GM19193 (cell line): ENCODE data around the gene SLX4IP.

ENCODE experiments used
- POLR2A ChIP-seq: IDR thresholded peaks from 4 replicates; pipeline ENCODE4 v1.6.1; 2011; ENCODE audit not compliant: insufficient read depth, insufficient read length; ENCODE audit errors: extremely low read depth

The SLX4IP gene

DNA sequence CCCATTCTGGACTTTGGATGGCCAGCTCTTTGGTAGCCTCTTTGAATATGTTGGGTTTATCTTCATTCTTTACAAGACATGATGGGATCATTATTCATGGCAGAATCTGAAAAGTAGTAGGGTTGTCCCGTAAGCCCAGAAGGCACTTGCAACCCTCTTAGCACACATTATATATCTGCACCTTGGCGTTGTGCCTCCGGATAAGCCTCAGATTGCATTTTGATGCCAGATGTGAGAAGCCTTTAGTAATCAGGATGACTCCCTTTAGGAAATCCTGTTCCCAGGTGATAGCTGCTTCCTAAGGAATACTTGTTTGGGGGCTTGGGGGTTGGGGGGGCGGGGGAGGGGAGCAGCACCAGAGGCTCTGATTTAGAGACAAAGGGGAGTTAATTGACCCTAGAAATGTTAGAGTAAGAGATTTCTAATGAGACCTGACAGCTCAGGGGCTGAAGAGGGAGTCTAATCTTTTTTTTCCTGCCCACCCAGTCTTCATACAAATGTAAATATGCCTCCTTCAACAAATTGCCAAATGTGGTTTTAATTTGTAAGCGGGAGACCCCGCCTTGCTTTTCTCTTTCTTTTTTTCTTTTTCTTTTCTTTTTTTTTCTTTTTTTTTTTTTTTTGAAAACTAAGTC, 183.6 kb downstream of the SLX4IP start:
- TF ChIP-seq POLR2A: no peak

DNA sequence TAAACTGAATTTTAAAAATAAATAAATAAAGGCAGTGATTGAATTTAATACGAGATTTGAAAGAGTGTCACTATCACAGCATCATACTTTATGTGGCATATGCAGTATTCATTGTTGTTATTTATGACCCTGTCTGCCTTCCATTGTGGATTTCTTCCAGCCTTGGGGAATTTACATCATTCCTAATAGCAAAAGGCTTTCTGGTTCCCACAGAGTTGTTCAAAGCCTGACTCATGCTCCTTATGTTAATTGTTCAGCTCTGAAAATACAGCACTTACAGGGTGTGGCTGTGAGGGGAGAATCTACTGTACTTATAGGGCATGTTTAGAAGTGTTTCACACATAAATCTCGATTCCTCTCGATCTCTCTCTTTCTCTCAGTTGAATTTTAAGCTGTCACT, 184.3 kb downstream of the SLX4IP start:
- TF ChIP-seq POLR2A: no peak

DNA sequence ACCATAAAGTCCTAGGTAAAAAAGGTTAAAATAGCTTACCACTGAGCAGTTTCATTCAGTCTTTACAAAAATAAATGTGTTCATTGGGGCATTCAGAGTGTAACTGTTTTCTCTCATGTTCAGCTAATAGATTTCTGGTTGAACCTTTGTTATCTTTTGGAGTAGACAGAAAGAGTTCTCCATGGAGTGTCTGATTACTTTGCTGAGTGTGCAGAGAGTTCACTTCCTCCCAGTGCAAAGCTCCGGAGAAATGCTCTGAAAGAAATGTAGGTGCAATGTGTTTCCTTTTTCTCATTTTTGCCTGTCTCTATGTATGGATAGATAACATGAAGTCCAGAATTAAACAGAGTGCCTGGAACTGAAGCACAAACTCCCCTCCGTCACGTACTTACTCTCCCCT, 186.0 kb downstream of the SLX4IP start:
- TF ChIP-seq POLR2A: no peak

DNA sequence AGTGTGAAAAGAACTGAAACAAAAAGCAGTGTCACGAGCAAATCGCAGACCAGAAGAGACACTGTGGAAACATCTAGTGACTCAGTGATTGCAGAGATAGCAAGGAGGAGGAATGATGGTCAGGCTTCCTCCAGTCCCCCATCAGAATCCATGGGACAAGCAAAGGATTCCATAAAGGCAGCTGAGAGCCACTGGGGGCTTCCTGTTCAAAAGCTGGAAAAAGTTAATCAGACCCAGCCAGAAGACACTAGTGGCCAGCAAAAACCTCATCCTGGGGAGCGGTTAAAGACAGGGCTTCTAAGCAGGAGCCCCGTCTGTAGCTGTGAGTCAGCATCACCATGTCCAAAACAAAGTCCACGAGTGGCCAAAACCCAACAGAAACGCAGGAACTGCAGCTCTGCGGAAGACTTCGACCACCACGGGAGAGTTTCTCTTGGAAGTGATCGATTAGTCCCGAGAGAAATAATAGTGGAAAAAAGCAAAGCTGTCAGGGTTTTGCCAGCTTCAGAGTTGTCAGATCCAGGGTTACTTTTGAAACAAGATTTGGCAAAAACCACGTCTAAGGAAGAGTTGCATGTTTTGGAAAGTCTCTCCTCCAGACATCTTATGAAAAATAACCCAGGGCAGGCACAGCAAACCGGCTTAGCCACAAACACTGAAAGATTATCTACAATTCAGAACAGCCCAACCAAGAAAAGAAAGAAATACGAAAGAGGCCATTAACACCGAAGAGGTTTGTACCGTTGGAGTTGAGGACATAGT, 187.7 kb downstream of the SLX4IP start:
- TF ChIP-seq POLR2A: no peak

DNA sequence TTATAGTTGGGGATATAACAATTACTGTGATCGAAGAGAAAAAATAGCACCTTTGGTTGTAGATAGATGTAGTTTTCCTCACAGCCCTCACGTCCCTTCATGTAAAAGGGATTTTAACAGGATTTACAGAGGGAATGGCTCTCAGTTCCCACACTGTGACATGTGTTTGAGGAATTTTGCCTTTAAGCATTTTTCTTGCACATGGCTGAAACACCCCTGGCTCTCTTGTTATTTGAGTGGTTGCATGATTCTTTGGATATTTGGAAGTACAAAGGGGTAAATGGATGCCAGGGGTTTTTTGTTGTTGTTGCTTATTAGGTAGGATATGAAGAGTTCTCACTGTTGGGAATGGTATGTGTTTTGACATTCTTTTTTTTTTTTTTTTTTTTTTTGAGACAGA, 190.5 kb downstream of the SLX4IP start:
- no peak for TF ChIP-seq POLR2A

DNA sequence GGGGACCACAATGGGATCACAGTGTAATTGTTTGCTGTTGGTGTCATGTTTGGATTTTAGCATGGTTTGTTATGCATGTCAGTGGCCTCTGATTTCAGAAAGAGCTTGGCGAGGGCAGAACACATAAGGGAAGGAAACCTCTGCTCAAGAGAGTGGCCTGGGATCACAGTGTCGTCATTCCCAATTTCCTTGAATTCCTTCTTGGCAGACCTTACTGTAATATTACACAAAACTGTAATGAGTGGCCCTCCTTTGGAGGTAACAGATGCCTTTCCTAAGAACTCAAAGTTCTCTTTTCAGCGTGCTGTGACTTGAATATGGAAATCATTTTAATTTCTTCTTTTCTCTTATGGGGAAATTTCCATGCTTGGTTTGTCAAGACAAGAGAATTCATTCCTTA, 191.8 kb downstream of the SLX4IP start:
- no peak for TF ChIP-seq POLR2A

DNA sequence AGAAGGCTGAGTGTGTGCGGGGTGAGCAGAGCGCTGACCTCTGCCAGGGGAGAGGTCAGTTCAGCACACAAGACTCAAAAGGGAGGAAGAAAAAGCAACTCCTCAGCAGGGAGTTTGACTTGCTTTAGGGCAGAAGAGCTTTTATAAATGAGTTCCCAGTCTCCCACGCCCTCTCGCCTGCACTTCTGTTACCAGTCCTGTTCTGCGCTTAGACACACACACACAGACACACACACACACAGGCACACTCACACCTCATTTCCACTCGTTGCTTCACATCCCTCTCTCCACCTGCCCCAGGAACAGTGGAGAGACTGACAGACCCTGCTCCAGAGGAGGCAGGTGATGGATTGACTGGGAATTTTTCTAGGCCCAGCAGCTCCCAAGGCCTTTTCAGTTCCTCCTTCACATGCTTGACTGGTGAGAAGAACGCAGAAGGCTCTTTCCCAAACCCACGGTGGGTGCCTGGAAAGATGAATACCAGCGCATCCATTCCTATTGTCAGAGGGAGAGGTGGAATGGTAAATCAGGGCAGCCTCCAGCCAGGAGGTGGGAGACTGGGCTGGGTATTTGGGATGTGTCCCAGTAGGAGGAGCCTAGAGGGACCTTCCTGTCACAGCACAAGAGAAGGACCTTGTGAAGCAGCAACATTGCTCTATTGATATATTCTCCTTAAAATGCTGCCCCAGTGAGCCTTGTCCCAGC, 195.0 kb downstream of the SLX4IP start:
- no peak for TF ChIP-seq POLR2A

DNA sequence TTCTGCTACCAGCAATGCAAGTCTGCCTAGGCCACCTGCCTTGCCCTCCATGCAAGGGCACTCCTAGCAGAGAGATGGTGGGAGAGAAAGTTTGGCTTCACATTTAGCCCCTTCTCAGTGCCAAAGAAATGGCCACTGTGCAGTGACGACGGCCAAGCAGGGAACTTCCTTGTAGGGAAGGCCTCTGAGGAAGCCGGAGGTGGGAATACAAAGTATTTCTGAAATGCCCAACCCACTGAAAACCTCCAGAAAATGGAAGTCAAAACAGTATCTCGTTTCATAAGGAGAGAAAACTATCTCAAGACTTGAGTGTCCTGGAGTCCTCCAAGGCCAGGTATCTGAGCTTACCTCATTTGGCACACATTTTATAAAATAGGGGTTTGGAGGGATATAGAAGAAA, 196.0 kb downstream of the SLX4IP start:
- TF ChIP-seq POLR2A: no peak

DNA sequence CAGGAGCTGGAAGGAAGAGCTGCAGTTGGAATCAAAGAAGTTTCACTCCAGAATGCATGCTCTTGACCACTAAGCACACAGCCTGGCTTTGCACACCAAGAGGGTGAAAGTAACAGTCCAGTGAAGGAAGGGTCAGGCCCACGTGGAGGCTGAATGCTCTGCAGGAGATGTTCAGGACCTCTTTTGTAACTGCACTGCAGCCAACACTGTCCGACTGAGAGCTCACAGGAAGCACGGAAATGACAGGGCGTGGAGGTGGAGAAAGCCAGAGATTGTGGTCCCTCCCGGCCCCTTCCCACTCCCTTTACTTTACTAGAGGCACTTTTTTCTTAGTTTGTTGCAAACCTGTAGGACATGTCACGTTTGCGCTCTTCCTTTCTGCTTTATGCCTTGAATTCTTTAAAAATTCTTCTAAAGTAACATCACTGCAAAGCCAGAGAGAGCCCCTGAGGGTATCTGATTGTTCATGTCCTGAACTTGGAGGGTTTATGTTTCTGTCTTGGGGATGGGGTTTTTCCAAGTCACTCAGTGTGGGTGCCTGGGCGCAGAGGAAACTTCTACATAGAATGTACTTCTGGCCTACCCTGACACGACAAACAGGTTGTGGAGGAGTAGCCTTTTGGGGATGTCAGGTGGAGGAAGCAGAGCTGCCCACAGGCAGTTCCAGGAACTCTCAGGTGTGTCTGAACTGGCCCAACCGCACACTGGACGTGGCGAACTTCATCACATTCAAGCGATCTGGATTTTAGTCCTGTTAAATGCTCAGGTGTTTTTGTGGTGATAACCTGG, 197.8 kb downstream of the SLX4IP start:
- TF ChIP-seq POLR2A: no peak

DNA sequence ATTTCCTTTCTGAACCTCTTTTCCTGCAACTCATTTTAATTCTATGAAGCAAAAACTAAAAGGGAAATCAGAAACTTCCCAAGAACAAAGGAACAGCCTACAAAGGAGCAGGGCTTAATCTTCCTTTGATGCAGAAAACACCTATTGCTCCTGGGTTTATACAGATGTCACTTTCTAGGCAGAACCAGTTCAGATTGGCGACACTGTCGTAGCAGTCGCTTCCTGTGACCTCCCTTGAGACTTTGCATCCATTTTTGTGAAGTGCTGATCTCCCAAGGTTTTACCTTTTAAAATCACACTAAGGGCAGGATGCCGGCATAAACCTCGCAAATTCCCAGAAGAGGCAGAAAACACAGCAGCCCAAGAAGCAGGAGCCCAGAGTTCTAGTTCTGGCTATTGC, 198.6 kb downstream of the SLX4IP start:
- no peak for TF ChIP-seq POLR2A

DNA sequence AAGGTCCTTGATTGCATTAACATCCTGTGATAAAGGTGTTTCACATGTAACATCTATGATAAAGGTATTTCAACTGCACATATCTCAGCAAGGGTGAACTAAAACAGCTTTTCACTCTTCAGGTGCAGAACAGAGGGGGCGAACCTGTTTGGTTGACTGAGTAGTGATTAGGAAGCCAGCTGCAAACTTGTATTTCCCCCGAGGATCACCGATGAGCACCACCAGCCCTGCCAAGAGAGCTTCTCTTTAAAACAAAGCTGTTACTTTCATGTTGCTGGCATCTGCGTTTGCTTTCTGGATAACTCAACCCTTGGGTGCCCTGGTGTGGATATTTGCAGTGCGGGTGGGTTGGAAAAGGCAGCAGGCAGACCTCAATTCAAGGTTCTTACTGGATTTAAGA, 199.1 kb downstream of the SLX4IP start:
- TF ChIP-seq POLR2A: no peak

DNA sequence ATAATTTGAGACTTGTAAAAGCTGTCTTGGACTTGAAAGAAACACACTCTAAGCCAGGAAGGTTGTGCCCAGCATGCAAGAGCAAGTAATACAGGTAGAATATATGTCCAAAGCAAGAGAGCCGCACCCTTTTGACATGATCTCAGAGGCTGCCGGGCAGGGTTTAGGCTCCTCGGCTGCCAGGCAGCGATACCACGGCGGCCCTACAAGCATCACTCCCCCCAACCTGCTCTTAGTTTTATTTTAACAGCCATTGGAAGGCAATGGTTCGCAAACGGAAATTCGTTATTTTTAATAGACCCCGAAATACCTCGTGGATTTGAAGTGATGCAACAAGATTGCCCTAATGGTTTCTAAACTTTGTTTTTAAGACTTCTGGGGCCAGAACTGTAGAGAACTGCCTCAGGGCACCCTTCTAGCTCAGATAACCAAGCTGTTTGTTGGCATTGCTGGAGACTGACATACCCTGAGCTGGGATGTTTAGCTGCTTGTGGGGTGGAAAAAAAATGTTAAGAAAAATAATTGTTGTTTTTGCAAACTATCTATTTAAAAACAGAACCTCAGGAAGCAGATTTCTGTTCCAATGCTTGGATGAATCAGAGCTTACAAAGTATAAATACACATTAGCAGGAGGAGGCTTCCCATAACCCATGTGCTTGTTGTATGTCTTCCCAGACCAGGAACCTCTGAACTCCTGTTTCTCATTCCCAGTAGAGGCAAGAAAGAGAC, 199.7 kb downstream of the SLX4IP start:
- TF ChIP-seq POLR2A: no peak

DNA sequence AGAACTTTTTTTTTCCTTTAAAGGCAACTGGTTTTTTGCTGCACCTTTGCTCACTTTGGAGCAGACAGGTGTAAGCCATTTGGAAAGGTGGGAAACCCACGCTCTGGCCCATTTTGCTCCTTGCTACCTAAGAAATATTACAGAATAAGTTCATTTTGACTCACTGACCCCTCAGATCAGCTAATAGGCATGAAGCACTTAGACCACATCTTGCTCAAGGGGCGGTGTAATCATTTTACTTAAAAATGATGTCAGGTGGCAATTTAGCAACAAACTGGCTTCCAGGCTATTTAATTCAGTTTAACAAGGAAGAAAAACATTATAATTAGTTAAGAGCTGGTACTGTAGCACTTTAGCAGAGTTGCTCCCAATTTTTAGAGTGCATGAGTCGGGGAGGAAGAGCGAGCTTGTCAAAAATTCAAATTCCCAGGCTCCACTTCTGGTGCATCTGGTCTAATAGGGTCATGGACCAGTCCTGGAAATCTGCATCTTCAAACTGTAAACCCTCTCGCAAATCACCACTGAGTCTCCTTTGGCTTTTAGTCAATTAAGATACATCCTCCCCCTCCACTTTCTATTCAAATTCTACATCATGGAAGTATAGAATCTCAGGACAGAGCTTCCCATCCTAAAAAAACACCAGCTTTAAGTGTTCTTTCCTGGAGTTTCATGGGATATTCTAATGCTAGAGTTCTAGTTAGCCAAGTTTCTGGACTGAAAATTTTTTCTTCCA, 200.5 kb downstream of the SLX4IP start:
- no peak for TF ChIP-seq POLR2A

DNA sequence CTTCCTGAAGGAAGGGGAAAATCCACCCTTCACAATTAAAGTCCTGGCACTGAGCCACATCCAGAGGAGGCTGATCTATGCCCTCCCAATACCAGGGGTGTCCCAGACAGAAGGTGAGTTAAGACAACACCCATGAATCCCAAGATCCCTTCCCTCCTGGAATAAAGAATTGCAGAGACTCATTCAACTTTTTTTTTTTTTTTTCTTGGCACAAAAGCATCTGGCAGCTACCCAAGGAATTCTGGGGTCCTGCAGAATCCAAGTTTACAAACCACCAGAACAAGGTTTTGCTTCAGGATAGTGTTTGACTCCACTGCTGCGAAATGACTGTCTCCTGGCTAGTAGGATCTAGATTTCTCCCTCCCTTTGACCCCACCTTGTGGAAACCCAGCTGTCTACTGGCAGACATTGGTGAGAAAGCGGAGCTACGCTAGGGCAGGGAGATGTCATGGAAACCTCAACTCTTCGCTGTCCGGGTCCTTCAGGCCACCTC, 201.3 kb downstream of the SLX4IP start:
- no peak for TF ChIP-seq POLR2A
